Neural progenitor cell (in vitro differentiated cells): ENCODE data around the gene PPM1H. TPM values are rescaled to one million over a fixed set of nuclear protein-coding genes. Genes with fewer than 3 reads are reported as not detected.

ENCODE experiments used
- DNase-seq: peaks from one replicate; pipeline ENCODE4 v3.0.0-alpha.2; 2016; ENCODE audit warnings: low spot score
- H2AFZ ChIP-seq: fragments of 200-600 bp; sonication (generic); replicated peaks from 2 replicates; pipeline ENCODE4 v1.6.1; 2016; ENCODE audit warnings: antibody characterized with exemption
- H3F3A ChIP-seq: fragments of 200-600 bp; sonication (generic); 2 replicates; pipeline ENCODE4 v1.6.1; 2016; ENCODE audit warnings: antibody characterized with exemption, low read depth
- H3K27ac ChIP-seq: fragments of 200-600 bp; sonication (generic); 2 replicates; pipeline ENCODE4 v1.5.1; 2016; ENCODE audit warnings: mild to moderate bottlenecking
- H3K27me3 ChIP-seq: fragments of 200-600 bp; sonication (generic); 2 replicates; pipeline ENCODE4 v1.6.1; 2016; ENCODE audit warnings: mild to moderate bottlenecking, moderate library complexity
- H3K36me3 ChIP-seq: fragments of 200-600 bp; sonication (generic); 2 replicates; pipeline ENCODE4 v1.5.1; 2016
- H3K4me1 ChIP-seq: fragments of 200-600 bp; sonication (generic); 2 replicates; pipeline ENCODE4 v1.6.1; 2016; ENCODE audit warnings: mixed run types
- H3K4me2 ChIP-seq: fragments of 200-600 bp; sonication (generic); 2 replicates; pipeline ENCODE4 v1.6.1; 2016
- H3K4me3 ChIP-seq: fragments of 200-600 bp; sonication (generic); 2 replicates; pipeline ENCODE4 v1.5.1; 2016
- H3K79me2 ChIP-seq: fragments of 200-600 bp; sonication (generic); 2 replicates; pipeline ENCODE4 v1.6.1; 2016; ENCODE audit warnings: low read depth
- H3K9ac ChIP-seq: fragments of 200-600 bp; sonication (generic); 2 replicates; pipeline ENCODE4 v1.6.1; 2016
- H3K9me3 ChIP-seq: fragments of 200-600 bp; sonication (generic); 2 replicates; pipeline ENCODE4 v1.5.1; 2016; ENCODE audit warnings: low read depth
- H4K20me1 ChIP-seq: fragments of 200-600 bp; sonication (generic); 2 replicates; pipeline ENCODE4 v1.6.1; 2016; ENCODE audit warnings: low read depth
- H3K27ac Mint-ChIP-seq: 3 replicates; pipeline ENCODE4 v1.8.0; 2021; ENCODE audit warnings: mixed read lengths
- H3K27me3 Mint-ChIP-seq: 2 replicates; pipeline ENCODE4 v1.8.0; 2022; ENCODE audit warnings: low read depth, mild to moderate bottlenecking, inconsistent platforms, moderate library complexity, mixed read lengths; ENCODE audit not compliant: insufficient read depth
- H3K36me3 Mint-ChIP-seq: 3 replicates; pipeline ENCODE4 v1.8.0; 2021; ENCODE audit warnings: mixed read lengths
- H3K4me1 Mint-ChIP-seq: 3 replicates; pipeline ENCODE4 v1.8.0; 2021; ENCODE audit warnings: mixed read lengths
- H3K4me3 Mint-ChIP-seq: 3 replicates; pipeline ENCODE4 v1.8.0; 2021; ENCODE audit warnings: mild to moderate bottlenecking, moderate library complexity, mixed read lengths
- H3K9me3 Mint-ChIP-seq: 3 replicates; pipeline ENCODE4 v1.8.0; 2020; ENCODE audit warnings: mixed read lengths
- CTCF ChIP-seq: fragments of 200-600 bp; sonication (generic); IDR thresholded peaks from 2 replicates; pipeline ENCODE4 v1.5.1; 2017; ENCODE audit warnings: antibody characterized with exemption, mild to moderate bottlenecking
- EZH2 ChIP-seq: fragments of 200-600 bp; sonication (generic); IDR thresholded peaks from 2 replicates; pipeline ENCODE4 v1.6.1; 2017; ENCODE audit warnings: antibody characterized with exemption, mild to moderate bottlenecking, moderate library complexity
- EZH2phosphoT487 ChIP-seq: fragments of 200-600 bp; sonication (generic); IDR thresholded peaks from 2 replicates; pipeline ENCODE4 v1.6.1; 2017; ENCODE audit warnings: antibody characterized with exemption
- total RNA-seq: library from RNA; depleted of rRNA; stranded (reverse); fragments of >200 nt; gene quantifications from 2 replicates; pipeline ENCODE4 v1.2.3, GENCODE V29; 2015; ENCODE audit warnings: low replicate concordance

Gene PPM1H
- total RNA-seq, 1 donor from 2014 or later = 4.6 TPM

GRCh38 chr12:62604871-62605270 lies 330.1 kb downstream of the PPM1H start:
- peaks cover 17% of the 10 kb centered on the region for H3K36me3 ChIP-seq
- Mint-ChIP-seq H3K4me1 (peaks cover 30% of the 10 kb centered on the region), H3K9me3 (peaks cover 7% of the 10 kb centered on the region), H3K27me3 (peaks cover 5% of the 10 kb centered on the region), H3K36me3 (peaks cover 38% of the 10 kb centered on the region), H3K27ac (peak overlapping the region; percentile 71), H3K4me3 (peak overlapping the region; percentile 94)
- peak overlapping the region; percentile 82 for H3K9ac ChIP-seq
- DNase-seq = no peak
- no peaks in the 10 kb centered on the region for H3K9me3 ChIP-seq
- no peak overlapping the region for H2AFZ ChIP-seq
- peak overlapping the region; percentile 79 for H3K4me3 ChIP-seq
- H3K27ac ChIP-seq = peak overlapping the region; percentile 97
- H4K20me1 ChIP-seq = peaks cover 34% of the 10 kb centered on the region
- no peak for TF ChIP-seq CTCF
- no peaks in the 10 kb centered on the region for H3K27me3 ChIP-seq
- H3K4me1 ChIP-seq = peaks cover 33% of the 10 kb centered on the region
- peak overlapping the region; percentile 97 for H3K4me2 ChIP-seq
- peaks cover 68% of the 10 kb centered on the region for H3K79me2 ChIP-seq
- peaks cover 70% of the 10 kb centered on the region for H3F3A ChIP-seq

GRCh38 chr12:62604373-62604772 lies 330.6 kb downstream of the PPM1H start:
- Histone ChIP-seq H3K79me2 (peaks cover 63% of the 10 kb centered on the region), H3K9me3 (no peaks in the 10 kb centered on the region), H3K27me3 (no peaks in the 10 kb centered on the region), H3K36me3 (peaks cover 17% of the 10 kb centered on the region), H3K4me3 (peak overlapping the region; percentile 79), H3K9ac (peak overlapping the region; percentile 82), H3F3A (peaks cover 72% of the 10 kb centered on the region), H3K4me1 (peaks cover 33% of the 10 kb centered on the region), H4K20me1 (peaks cover 34% of the 10 kb centered on the region), H2AFZ (no peak overlapping the region), H3K4me2 (peak overlapping the region; percentile 97), H3K27ac (peak overlapping the region; percentile 97)
- Mint-ChIP-seq H3K27ac (peak overlapping the region; percentile 96), H3K4me1 (peaks cover 28% of the 10 kb centered on the region), H3K9me3 (peaks cover 7% of the 10 kb centered on the region), H3K36me3 (peaks cover 34% of the 10 kb centered on the region), H3K4me3 (peak overlapping the region; percentile 94), H3K27me3 (peaks cover 5% of the 10 kb centered on the region)
- no peak for DNase-seq
- TF ChIP-seq CTCF (no peak), EZH2phosphoT487 (no peak), EZH2 (no peak)

DNA sequence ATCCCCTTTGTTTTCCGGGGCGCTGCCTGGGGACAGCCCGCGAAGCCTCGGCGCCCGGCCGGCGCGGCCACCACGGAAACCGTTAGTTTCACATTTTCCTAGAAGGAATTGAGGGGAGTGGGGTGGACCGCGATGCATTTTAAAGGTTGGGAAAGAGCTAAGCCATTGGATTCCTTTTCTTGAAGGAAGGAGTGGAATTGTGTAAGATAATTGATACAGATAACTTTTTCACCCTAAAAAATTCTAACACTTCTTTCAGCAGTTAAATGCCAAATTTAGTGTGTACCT lies 331.2 kb downstream of the PPM1H start:
- Histone ChIP-seq H3K4me1 (peaks cover 33% of the 10 kb centered on the region), H2AFZ (peak overlapping the region; percentile 75), H3K9ac (peak overlapping the region; percentile 82), H3K79me2 (peaks cover 57% of the 10 kb centered on the region), H3K27ac (peak overlapping the region; percentile 97), H4K20me1 (peaks cover 34% of the 10 kb centered on the region), H3K4me2 (peak overlapping the region; percentile 97), H3K36me3 (peaks cover 17% of the 10 kb centered on the region), H3F3A (peaks cover 69% of the 10 kb centered on the region), H3K9me3 (no peaks in the 10 kb centered on the region), H3K4me3 (peak overlapping the region; percentile 79), H3K27me3 (no peaks in the 10 kb centered on the region)
- Mint-ChIP-seq H3K4me1 (peaks cover 24% of the 10 kb centered on the region), H3K36me3 (peaks cover 28% of the 10 kb centered on the region), H3K27ac (peak overlapping the region; percentile 96), H3K9me3 (peaks cover 2% of the 10 kb centered on the region), H3K27me3 (peaks cover 5% of the 10 kb centered on the region), H3K4me3 (peak overlapping the region; percentile 94)
- TF ChIP-seq EZH2phosphoT487 (no peak), CTCF (no peak), EZH2 (no peak)
- no peak for DNase-seq
